HEK293T (cell line): ENCODE data around the gene CDV3.

Experiments
- BHLHE40 ChIP-seq: fragments of 450-650 bp; IDR thresholded peaks from 2 replicates; pipeline ENCODE4 v1.6.1; 2016; ENCODE audit warnings: mild to moderate bottlenecking, moderate library complexity, borderline replicate concordance
- FOXK2 ChIP-seq: fragments of 450-650 bp; IDR thresholded peaks from 2 replicates; pipeline ENCODE4 v1.6.1; 2016; ENCODE audit warnings: mild to moderate bottlenecking
- LEF1 ChIP-seq: fragments of 450-650 bp; IDR thresholded peaks from 2 replicates; pipeline ENCODE4 v1.6.1; 2017; ENCODE audit warnings: mild to moderate bottlenecking, borderline replicate concordance
- NFRKB ChIP-seq: fragments of 450-650 bp; IDR thresholded peaks from 2 replicates; pipeline ENCODE4 v1.6.1; 2016; ENCODE audit warnings: mild to moderate bottlenecking, moderate library complexity
- SP1 ChIP-seq: fragments of 450-650 bp; IDR thresholded peaks from 2 replicates; pipeline ENCODE4 v1.6.1; 2017
- SUZ12 ChIP-seq: fragments of 450-650 bp; IDR thresholded peaks from 2 replicates; pipeline ENCODE4 v1.6.1; 2016; ENCODE audit warnings: mild to moderate bottlenecking

DNA sequence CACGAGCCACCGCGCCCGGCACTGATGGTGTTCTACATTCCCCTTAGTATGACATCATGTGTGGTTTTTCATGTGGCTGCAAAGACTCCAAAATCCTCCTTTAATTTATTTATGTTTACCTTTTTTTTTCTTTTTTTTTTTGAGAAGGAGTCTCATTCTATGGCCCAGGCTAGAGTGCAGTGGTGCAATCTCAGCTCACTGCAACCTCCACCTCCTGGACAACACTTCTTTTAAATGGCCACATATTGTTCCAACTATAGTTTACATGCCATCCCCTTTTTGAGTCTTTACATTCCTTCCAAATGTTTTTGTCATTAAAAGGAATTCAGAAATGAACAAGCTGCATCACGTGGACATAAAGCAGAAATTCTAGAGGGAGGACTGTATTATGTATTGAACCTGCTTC lies 10.3 kb upstream of the CDV3 start:
- TF ChIP-seq LEF1 (no peak), SP1 (no peak), FOXK2 (no peak), SUZ12 (no peak), BHLHE40 (no peak), NFRKB (no peak)
